ENCODE data around the gene TSHR. TPM values are rescaled to one million over a fixed set of nuclear protein-coding genes. Genes with fewer than 3 reads are reported as not detected.
A peak's percentile ranks its signal among the peaks of the same experiment; 100 is the strongest.

Gene TSHR
- total and polyA plus RNA-seq, 7 donors = 0.47 to 0.60 TPM; not detected in 5

- DNase-seq = no peak
- intact Hi-C loops (cut with DNase I) = loop anchor here (1.0 to 10.0 kb wide), 2 partner anchors 174 to 219 kb away; no protein-coding TSS in a partner anchor
- H3K4me1 ChIP-seq = no peaks in the 10 kb centered on the region
- no peak overlapping the region for H3K4me3 ChIP-seq
- H3K36me3 ChIP-seq = no peaks in the 10 kb centered on the region
- WGBS, 2 donors = 37 to 52% methylated on average over 13 of the region's 13 CpGs
- TF ChIP-seq CTCF (IDR thresholded peaks at IDR 0.05) (peak; percentile 52 to 66 (median 59)), POLR2AphosphoS5 (IDR thresholded peaks at IDR 0.05) (no peak)
- no peaks in the 10 kb centered on the region for H3K9me3 ChIP-seq
- H3K27ac ChIP-seq = no peak overlapping the region
- peaks cover 0 to 1% (median 0%) of the 10 kb centered on the region in 3 donors for H3K27me3 ChIP-seq
These were observed 40.9 kb downstream of the TSHR start for GRCh38 chr14:80996049-80996901.

GRCh38 chr14:81001447-81001846 is 46.0 kb downstream of the TSHR start:
- intact Hi-C loops (cut with DNase I) = no loop called here
- H3K27ac ChIP-seq = no peak overlapping the region
- H3K27me3 ChIP-seq = no peaks in the 10 kb centered on the region
- no peak for TF ChIP-seq EP300 (IDR thresholded peaks at IDR 0.05)
- no peak for TF ChIP-seq CTCF (IDR thresholded peaks at IDR 0.05)
- no peak for TF ChIP-seq POLR2AphosphoS5 (IDR thresholded peaks at IDR 0.05)
- TF ChIP-seq POLR2A (IDR thresholded peaks at IDR 0.05) = no peak
- DNase-seq = no peak
- WGBS, 2 donors = 54 to 74% methylated on average over 6 of the region's 6 CpGs
- no peaks in the 10 kb centered on the region for H3K36me3 ChIP-seq
- no peak overlapping the region for H3K4me3 ChIP-seq
- H3K4me1 ChIP-seq = no peaks in the 10 kb centered on the region
- no peaks in the 10 kb centered on the region for H3K9me3 ChIP-seq

GRCh38 chr14:81004575-81004974 is 49.2 kb downstream of the TSHR start:
- H3K4me3 ChIP-seq = no peak overlapping the region
- no peaks in the 10 kb centered on the region for H3K4me1 ChIP-seq
- TF ChIP-seq EP300 (IDR thresholded peaks at IDR 0.05) = no peak
- no peak for TF ChIP-seq POLR2A (IDR thresholded peaks at IDR 0.05)
- TF ChIP-seq POLR2AphosphoS5 (IDR thresholded peaks at IDR 0.05) = no peak
- no peak for TF ChIP-seq CTCF (IDR thresholded peaks at IDR 0.05)
- WGBS, 2 donors = 94 to 96% methylated on average over 1 of the region's 1 CpG
- DNase-seq = no peak
- no peaks in the 10 kb centered on the region for H3K36me3 ChIP-seq
- intact Hi-C loops (cut with DNase I) = no loop called here
- H3K27me3 ChIP-seq = no peaks in the 10 kb centered on the region
- H3K27ac ChIP-seq = no peak overlapping the region
- no peaks in the 10 kb centered on the region for H3K9me3 ChIP-seq

- Histone ChIP-seq H3K9me3 (no peaks in the 10 kb centered on the region), H3K36me3 (no peaks in the 10 kb centered on the region), H3K4me3 (no peak overlapping the region), H3K27me3 (no peaks in the 10 kb centered on the region), H3K4me1 (no peaks in the 10 kb centered on the region), H3K27ac (no peak overlapping the region)
- intact Hi-C loops (cut with DNase I) = no loop called here
- 90 to 92% methylated on average over 8 of the region's 8 CpGs for WGBS, 2 donors
- TF ChIP-seq POLR2AphosphoS5 (IDR thresholded peaks at IDR 0.05) (no peak), CTCF (IDR thresholded peaks at IDR 0.05) (no peak), EP300 (IDR thresholded peaks at IDR 0.05) (no peak), POLR2A (IDR thresholded peaks at IDR 0.05) (no peak)
- no peak for DNase-seq
These were observed 50.3 kb downstream of the TSHR start for GRCh38 chr14:81005540-81006228.

Data from sigmoid colon (tissue), 7 donors.